HuH-7.5 (cell line): ENCODE measurements around the gene LAMC3.
"Not testable (repeated sequence)": the region's sequence is repeated elsewhere in the genome, so short reads cannot be mapped to it uniquely, and the experiment has no call there.

Source experiments
- DNase-seq: peaks from one replicate; pipeline ENCODE4 v3.0.0; 2011; ENCODE audit warnings: low spot score

Gene LAMC3

GRCh38 chr9:130991778-130992681 lies 16.9 kb upstream of the LAMC3 start:
- no peak for DNase-seq

GRCh38 chr9:130992682-130993032 lies 16.3 kb upstream of the LAMC3 start:
- no peak for DNase-seq

GRCh38 chr9:130993303-130994030 lies 15.5 kb upstream of the LAMC3 start:
- no peak for DNase-seq

DNA sequence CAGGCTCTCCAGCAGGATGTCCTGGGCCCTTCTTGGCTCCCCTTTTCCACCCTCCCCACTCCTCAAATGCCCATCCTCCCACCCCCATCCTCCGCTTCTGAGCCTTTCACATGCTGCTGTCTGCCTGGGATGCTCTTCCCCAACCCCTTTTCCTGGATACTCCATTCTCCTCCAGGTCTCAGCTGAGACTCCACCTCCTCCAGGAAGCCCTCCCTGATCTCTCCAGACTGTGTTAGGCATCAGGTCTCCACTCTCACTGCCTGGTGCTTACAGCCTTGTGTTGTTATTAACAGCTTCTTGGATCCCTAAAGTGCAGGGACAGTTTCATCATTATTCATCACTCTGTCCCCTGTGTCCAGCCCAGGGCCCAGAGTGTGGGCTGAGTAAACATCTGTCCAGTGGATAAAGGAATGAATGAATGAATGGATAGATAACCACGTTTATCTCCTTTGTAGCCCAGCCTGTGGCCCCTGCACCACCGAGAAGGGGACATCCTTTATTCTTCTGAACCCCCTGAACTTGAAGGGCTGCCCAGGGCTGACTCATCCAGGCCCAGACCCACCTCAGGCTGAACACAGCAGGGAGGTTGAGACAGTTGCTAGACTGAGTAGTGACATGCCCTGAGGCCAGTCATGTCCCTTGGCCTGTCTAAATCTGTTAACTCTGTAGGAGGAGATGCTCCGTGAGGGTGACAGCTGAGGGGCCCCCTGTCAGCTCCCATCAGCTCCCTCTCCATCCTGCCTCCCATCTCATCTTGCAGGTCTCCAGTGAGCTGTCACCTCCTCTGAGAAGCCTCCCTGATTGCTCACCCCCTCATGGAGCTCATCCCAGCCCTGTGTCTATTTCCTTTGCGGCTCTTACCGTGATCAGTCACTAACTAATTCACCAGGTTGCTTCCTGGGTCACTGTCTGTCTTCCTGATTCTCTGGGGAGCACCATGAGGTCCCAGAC lies 14.6 kb upstream of the LAMC3 start:
- no peak for DNase-seq

DNA sequence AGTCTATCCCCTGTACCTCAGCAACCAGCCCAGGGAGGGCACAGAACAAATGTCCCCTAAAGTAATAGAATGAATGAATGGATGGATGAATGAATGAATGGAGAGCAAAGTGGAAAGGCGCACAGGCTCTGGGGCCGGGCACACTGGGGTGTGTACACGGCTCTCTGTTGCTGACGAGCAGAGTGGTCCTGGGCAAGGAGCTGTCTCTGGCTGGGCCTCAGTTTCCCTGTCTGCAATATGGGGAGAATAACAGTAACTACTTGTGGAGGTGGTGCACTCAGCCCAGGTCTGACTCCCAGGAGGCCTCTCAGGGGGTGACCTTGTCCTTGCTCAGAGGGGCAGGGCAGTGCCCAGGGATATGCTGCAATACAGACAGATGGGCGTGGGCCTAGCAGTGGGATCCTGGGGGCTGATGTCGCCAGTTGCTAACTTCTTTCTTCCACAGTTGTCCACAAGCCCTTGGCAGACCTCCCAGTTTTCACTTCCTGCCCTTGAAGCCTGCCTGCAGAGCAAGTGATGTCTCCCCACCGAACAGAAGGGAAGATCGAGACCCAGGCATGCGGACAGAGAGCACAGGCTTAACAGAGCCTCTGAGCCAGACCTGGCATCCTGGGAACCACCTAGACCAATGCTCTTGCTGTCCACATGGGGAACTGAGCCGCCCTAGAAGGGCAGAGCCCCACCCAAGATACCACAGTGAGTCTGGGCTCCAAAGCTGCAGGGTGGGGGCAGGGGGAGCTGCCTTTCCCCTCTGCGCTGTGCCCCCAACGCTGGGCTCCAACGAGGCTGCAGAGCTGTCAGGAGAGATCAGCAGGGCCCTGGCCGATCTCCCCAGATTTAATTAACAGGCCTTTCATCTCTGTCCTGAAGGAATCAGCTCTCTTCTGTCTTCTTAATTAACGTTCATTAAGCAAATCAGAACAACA lies 13.6 kb upstream of the LAMC3 start:
- no peak for DNase-seq

DNA sequence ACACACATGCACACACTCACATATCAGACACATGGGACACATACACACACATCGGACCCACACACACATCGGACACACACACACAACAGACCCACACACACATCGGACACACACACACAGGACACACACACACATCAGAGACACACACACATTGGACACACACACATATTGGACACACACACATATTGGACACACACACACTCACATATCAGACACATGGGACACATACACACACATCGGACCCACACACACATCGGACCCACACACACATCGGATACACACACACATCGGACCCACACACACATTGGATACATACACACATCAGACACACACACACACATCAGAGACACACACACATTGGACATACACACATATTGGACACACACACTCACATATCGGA lies 12.8 kb upstream of the LAMC3 start:
- DNase-seq: no peak

DNA sequence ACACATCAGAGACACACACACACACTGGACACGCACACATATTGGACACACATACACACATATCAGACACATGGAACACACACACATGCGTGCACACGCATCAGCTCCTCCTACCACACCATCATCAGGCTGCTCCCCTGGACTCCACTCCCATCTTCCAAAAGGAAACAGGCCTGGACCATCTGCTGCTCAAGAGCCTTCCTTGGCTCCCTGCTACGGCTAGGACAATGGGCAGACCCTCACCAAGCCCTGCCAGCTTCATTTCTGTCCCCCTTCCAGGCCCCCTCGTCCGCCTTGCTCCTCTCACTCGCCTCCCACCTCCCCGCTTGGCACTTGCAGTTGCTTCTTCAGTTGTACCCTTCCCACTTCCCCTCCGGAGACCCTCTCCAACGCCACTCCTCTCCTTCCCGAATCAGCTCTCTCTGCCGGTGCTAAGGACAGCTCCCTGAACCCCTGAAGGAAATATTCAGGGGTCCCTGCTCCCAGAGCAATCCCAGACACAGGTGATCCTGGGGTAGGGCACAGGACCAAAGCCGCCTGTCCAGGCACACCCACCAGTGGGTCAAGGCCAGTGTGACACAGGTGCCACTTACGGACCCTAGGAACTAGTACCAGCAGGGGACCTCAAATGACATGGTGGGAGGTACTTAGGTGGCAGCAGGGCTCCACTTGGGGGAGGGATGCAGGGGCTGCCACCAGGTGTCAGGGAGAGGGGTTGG lies 12.1 kb upstream of the LAMC3 start:
- DNase-seq: no peak

DNA sequence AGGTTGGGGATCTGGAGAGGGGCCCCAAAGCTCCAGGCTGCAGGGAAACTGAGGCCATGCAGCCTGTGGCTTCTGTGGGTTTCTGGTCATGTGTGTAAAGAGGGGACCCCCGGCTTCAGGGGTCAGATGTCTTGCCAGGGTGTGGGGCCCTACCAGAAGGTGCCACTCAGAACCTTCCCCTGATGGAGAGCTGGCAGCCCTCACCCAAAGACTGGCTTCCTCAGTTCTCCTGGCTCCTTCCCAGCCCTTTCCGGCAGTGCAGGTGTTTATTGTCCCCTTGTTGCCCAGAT lies 11.6 kb upstream of the LAMC3 start:
- DNase-seq: no peak

DNA sequence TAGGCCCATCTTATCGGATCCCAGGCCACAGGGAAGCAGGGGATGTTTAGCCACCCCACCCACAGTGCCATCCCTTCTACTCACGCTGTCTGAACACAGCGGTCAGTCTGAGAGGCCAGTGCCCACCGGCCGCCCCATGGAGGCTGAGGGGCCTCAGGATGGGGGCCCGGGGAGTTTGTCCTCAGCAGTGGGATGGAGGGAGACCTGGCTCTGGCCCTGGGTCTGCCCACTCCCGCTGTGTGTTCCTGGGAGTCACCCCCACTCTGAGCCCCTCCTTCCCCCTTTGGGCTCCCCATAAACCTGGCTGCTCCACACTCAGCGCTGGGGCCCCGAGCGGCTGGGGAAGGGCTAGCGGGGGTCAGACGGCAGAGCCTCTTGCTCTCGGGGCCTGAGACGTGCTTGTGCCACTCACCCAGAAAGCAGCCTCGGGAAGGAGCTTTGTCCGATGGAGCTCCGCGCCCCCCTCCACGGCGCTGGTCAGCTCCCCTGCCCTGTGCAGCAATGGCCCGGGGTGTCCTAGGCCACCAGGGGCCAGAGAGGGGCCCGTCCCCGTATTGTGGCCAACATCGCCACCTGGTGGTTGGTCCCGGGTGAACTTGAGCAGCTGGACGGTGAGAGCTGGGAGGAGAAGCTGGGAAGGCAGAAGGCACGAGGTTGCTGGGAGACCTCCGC lies 10.9 kb upstream of the LAMC3 start:
- DNase-seq: peak; percentile 97

DNA sequence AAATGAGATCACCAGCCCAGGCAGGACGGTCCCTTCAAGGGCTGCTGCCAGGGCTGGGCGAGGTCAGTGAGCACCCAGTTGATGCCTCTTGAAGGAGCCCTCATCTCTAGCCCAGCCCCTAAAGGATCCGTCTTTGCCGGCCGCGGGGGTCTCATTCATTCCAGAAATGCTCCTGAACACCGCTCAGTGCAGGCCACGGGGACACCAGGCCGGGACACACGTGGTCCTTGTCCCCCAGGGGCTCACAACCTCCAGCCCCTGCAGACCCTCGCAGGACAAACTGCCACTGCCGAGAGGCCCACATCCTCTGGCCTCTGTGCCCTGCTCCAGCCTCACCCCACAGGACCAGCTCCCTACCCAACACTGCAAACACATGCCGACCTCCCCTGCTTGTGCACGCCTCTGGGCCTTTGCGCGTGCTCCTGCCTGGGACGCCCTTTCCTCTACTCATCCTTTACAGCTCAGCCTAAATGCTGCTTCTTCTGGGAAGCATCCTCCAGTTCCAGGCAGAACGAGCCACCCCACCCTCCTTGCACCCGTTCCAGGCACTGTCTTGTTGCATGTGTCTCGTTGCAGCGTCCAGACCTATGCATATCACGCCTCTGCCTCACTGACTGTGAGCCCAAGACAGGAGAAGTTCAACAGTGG lies 10.3 kb upstream of the LAMC3 start:
- no peak for DNase-seq

GRCh38 chr9:130999245-130999623 lies 9.7 kb upstream of the LAMC3 start:
- DNase-seq: no peak

DNA sequence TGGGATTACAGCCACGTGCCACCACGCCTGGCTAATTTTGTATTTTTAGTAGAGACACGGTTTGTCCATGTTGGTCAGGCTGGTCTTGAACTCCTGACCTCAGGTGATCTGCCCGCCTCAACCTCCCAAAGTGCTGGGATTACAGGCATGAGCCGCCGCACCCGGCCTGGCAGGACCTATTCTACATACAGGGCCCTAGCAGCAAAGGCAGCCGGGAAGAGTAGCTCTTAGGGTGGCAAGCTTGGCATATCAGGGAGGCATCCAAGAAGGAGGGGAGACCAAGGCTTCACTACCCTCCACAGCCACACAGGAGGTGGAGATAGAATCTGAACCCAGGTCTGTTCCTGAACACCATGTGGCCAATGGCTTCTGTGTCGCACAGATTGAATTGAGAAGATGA lies 8.4 kb upstream of the LAMC3 start:
- not testable (repeated sequence) for DNase-seq

DNA sequence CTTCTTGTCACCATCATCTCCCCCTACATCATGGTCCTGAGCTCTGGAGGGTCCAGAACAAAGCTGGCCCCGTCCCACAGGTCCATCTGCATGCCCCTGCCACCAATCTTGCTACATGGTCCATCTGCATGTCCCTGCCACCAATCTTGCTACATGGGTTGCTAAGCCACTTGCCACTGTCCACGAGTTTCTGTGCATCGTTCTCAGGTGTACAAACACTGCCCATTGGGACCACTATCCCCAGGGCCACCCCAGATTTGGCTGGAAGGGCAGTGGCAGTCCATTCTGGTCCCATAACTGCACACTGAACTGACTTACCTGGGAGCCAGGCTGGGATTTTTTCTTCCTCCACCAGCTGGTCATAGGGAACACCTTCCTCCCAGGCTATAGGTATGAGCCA lies 8.0 kb upstream of the LAMC3 start:
- no peak for DNase-seq

- no peak for DNase-seq
These were observed 7.0 kb upstream of the LAMC3 start for GRCh38 chr9:131001990-131002389.

- DNase-seq: no peak
These were observed 2.4 kb upstream of the LAMC3 start for GRCh38 chr9:131006601-131007000.

DNA sequence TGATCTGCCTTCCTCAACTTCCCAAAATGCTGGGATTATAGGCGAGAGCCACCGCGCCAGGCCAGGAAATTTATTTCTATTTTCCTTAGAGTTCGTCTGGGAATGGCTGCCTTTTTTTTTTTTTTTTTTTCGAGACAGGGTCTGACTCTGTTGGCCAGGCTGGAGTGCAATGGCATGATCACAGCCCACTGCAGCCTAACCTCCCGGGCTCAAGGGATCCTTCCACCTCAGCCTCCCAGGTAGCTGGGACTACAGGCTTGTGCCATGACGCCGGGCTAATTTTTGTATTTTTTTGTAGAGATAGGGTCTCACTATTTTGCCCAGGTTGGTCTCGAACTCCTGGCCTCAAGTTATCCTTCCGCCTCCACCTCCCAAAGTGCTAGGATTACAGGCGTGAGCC lies 888 bp upstream of the LAMC3 start:
- DNase-seq: no peak

GRCh38 chr9:131008563-131008908 lies 438 bp upstream of the LAMC3 start:
- DNase-seq: no peak

DNA sequence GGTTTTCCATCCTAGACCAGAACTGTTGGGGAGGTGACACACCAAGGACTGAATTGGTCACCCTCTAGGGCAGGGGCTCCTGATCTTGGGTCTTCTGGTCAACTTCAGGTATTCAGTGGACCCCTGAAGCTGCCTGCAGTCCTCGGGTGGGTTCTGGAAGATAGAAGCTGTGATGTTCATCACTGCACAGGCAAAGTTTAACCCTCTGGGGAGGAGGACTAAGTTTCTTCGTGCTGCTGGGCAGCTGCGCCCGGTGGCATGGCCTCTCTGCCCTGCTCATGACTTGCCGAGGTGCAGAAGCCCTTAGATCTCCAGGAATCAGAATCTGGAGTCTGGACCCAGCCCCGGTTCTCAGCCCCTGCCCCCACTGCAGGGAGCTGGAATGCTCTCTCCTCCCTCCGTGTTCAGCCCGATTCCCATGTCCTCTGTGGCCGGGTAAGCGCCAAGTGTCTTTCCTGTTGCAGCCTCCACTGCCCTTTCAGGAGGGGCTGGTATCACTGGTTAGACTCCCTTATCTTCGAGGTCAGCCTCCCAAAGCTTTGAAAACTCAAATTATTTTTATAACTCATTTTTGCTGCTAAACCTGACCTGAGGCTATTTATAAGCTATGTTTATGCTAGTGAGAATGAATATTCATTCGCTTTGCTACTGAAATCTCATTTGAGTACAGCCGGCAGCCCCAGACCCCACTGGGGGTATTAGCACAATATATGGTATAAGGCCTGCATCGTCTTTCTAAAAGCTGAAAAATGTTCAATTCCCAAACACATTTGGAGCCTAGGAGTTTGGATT lies 1.7 kb downstream of the LAMC3 start:
- DNase-seq: no peak
